SK-N-SH (cell line): ENCODE results near the gene SLC7A7. TPM values are rescaled to one million over a fixed set of nuclear protein-coding genes. Genes with fewer than 3 reads are reported as not detected.

Experiments
- CTCF ChIA-PET: fragments of 300-600, 350-600 bp; formaldehyde crosslinking; extraction: SDS; loops from one replicate; lab custom pipeline; 2021; lab: Yijun Ruan, JAX
- POLR2A ChIA-PET: fragments of 350-600 bp; sonication (Branson Sonifier 250); formaldehyde crosslinking; extraction: SDS; loops from one replicate; lab custom pipeline; 2020; ENCODE audit warnings: antibody characterized with exemption, inconsistent platforms; lab: Yijun Ruan, JAX
- DNase-seq: peaks from one replicate; pipeline ENCODE4 v3.0.0; 2012
- H2AFZ ChIP-seq: fragments of 200-600 bp; sonication (generic); 2 replicates; pipeline ENCODE4 v1.8.1; 2016; ENCODE audit warnings: antibody characterized with exemption, mild to moderate bottlenecking, low read depth
- H3F3A ChIP-seq: fragments of 200-600 bp; sonication (generic); replicated peaks from 2 replicates; pipeline ENCODE3; 2016; ENCODE audit warnings: antibody characterized with exemption, mild to moderate bottlenecking; ENCODE audit not compliant: insufficient read depth
- H3K27ac ChIP-seq, 2 experiments: fragments of 200-500 bp in 1 of 2; fragments of 200-600 bp in 1 of 2; sonication (Bioruptor generic) in 1 of 2; sonication (generic), shearing (Covaris generic) in 1 of 2; 2 replicates each; pipeline versions ENCODE4 v1.5.1 to v1.6.1; 2014 to 2016; ENCODE audit warnings: low read depth in 2 of 2, inconsistent platforms in 1 of 2, low read length in 1 of 2, mild to moderate bottlenecking in 1 of 2, mixed read lengths in 1 of 2
- H3K27me3 ChIP-seq: fragments of 200-600 bp; sonication (generic), shearing (Covaris generic); 2 replicates; pipeline ENCODE4 v1.6.1; 2016; ENCODE audit warnings: mixed run types; ENCODE audit not compliant: insufficient read depth
- H3K36me3 ChIP-seq, 2 experiments: fragments of 200-500 bp in 1 of 2; fragments of 200-600 bp in 1 of 2; sonication (Bioruptor generic) in 1 of 2; sonication (generic) in 1 of 2; replicated peaks in 1 of 2; 2 replicates each; pipeline versions ENCODE3 to v1.5.1; 2014 to 2016; ENCODE audit warnings: low read length in 1 of 2, mild to moderate bottlenecking in 1 of 2; ENCODE audit not compliant: insufficient read depth in 2 of 2, control insufficient read depth in 1 of 2
- H3K4me1 ChIP-seq, 2 experiments: fragments of 200-500 bp in 1 of 2; fragments of 200-600 bp in 1 of 2; sonication (Bioruptor generic) in 1 of 2; sonication (generic), shearing (Covaris generic) in 1 of 2; 2 replicates each; pipeline versions ENCODE4 v1.5.1 to v1.6.1; 2014 to 2016; ENCODE audit warnings: low read depth in 1 of 2, low read length in 1 of 2, mixed run types in 1 of 2; ENCODE audit not compliant: insufficient read depth in 2 of 2, control insufficient read depth in 1 of 2
- H3K4me2 ChIP-seq: fragments of 200-600 bp; sonication (generic), shearing (Covaris generic); 2 replicates; pipeline ENCODE4 v1.6.1; 2017; ENCODE audit warnings: mixed run types
- H3K4me3 ChIP-seq, 2 experiments: fragments of 200-500 bp in 1 of 2; fragments of 200-600 bp in 1 of 2; sonication (Bioruptor generic) in 1 of 2; sonication (generic), shearing (Covaris generic) in 1 of 2; 2 replicates each; pipeline versions ENCODE4 v1.5.1 to v1.8.1; 2014 to 2016; ENCODE audit warnings: low read depth in 2 of 2, inconsistent platforms in 1 of 2, low read length in 1 of 2, mild to moderate bottlenecking in 1 of 2, mixed read lengths in 1 of 2, moderate library complexity in 1 of 2
- H3K79me2 ChIP-seq: fragments of 200-600 bp; sonication (generic); 2 replicates; pipeline ENCODE4 v1.8.1; 2017; ENCODE audit warnings: mild to moderate bottlenecking; ENCODE audit not compliant: insufficient read depth
- H3K9ac ChIP-seq: fragments of 200-600 bp; sonication (generic); 2 replicates; pipeline ENCODE4 v1.6.1; 2017; ENCODE audit warnings: mixed run types
- H3K9me2 ChIP-seq: fragments of 200-600 bp; sonication (generic); 2 replicates; pipeline ENCODE4 v1.6.1; 2017; ENCODE audit warnings: mixed run types
- H3K9me3 ChIP-seq: fragments of 200-600 bp; sonication (generic); 2 replicates; pipeline ENCODE4 v1.6.1; 2017; ENCODE audit warnings: mixed run types, mild to moderate bottlenecking, moderate library complexity
- H4K20me1 ChIP-seq: fragments of 200-600 bp; sonication (generic); 2 replicates; pipeline ENCODE4 v1.6.1; 2017; ENCODE audit warnings: mild to moderate bottlenecking, mixed run types; ENCODE audit not compliant: insufficient read depth
- ELF1 ChIP-seq: IDR thresholded peaks from 2 replicates; pipeline ENCODE4 v1.4.0; 2012
- EP300 ChIP-seq, 2 experiments: IDR thresholded peaks; 2 replicates each; pipeline versions ENCODE4 v1.4.0 to v1.6.1; 2012; ENCODE audit warnings: borderline replicate concordance in 1 of 2, low read depth in 1 of 2, low read length in 1 of 2
- FOSL2 ChIP-seq: IDR thresholded peaks from 2 replicates; pipeline ENCODE4 v1.4.0; 2012; ENCODE audit warnings: low read depth, mild to moderate bottlenecking, moderate library complexity, borderline replicate concordance
- FOXJ3 ChIP-seq: sonication (generic); formaldehyde crosslinking; IDR thresholded peaks from 2 replicates; pipeline ENCODE4 v1.5.1; 2020; ENCODE audit warnings: mild to moderate bottlenecking, missing genetic modification reagents
- FOXM1 ChIP-seq: IDR thresholded peaks from 2 replicates; pipeline ENCODE4 v1.4.0; 2012; ENCODE audit warnings: low read depth, mild to moderate bottlenecking
- GATA2 ChIP-seq: sonication (generic); formaldehyde crosslinking; IDR thresholded peaks from 2 replicates; pipeline ENCODE4 v1.5.0; 2020; ENCODE audit warnings: mild to moderate bottlenecking, missing genetic modification reagents
- MEF2A ChIP-seq: IDR thresholded peaks from 2 replicates; pipeline ENCODE4 v1.4.0; 2012; ENCODE audit warnings: low read depth, borderline replicate concordance
- NRF1 ChIP-seq: IDR thresholded peaks from 2 replicates; pipeline ENCODE4 v1.6.1; 2012; ENCODE audit warnings: low read depth, mild to moderate bottlenecking, low read length
- RAD21 ChIP-seq: IDR thresholded peaks from 2 replicates; pipeline ENCODE4 v1.6.1; 2012; ENCODE audit warnings: mild to moderate bottlenecking, low read length
- WGBS: methylation state at CpG from one replicate; pipeline ENCODE4 v1.1.6; 2017; ENCODE audit warnings: low lambda C conversion rate; 5-methylcytosine and 5-hydroxymethylcytosine counted together
- polyA plus RNA-seq, 3 experiments: library from polyadenylated mRNA; depleted of rRNA; stranded (reverse); fragments of >200 nt; gene quantifications; 2 replicates each; pipeline ENCODE4 v1.2.3, GENCODE V29; 2012
- TF ChIP-seq, protein P1 (sequence below): fragments of 150-350 bp; IDR thresholded peaks from 2 replicates; pipeline ENCODE4 v1.6.1; 2017; ENCODE audit warnings: antibody characterized with exemption, low read length, low read depth, borderline replicate concordance
- TF ChIP-seq, protein P2 (sequence below): IDR thresholded peaks from 2 replicates; pipeline ENCODE4 v1.6.1; 2012; ENCODE audit warnings: mild to moderate bottlenecking, low read depth, low read length, moderate library complexity
- TF ChIP-seq, protein P3 (sequence below): IDR thresholded peaks from 2 replicates; pipeline ENCODE4 v1.4.0; 2012; ENCODE audit warnings: low read depth, borderline replicate concordance
- TF ChIP-seq, protein P4 (sequence below): fragments of 200-600 bp; sonication (generic); IDR thresholded peaks from 2 replicates; pipeline ENCODE4 v1.6.1; 2017; ENCODE audit warnings: antibody characterized with exemption, mild to moderate bottlenecking, moderate library complexity

The SLC7A7 gene
- polyA plus RNA-seq, 1 of the 3 experiments (the other 2 are of a cell fraction) = 0.30 TPM

DNA sequence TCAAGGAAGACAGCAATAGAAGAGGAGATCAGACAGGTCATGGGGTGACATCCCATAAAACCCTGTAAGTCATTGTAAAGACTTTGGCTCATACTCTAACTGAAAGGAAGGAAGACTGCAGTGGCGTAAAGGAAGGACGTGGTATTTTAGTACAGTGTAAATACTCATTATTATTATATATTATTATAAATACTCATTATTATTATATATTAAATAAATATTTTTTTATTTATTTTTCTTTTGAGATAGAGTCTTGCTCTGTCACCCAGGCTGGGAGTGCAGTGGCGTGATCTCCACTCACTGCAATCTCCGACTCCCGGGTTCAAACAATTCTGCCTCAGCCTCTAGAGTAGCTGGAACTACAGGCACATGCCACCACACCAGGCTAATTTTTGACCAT, 41.2 kb upstream of the SLC7A7 start:
- Histone ChIP-seq H3K4me2 (no peak overlapping the region), H3K9me3 (no peaks in the 10 kb centered on the region), H3K27me3 (no peaks in the 10 kb centered on the region), H3K4me3 (no peak overlapping the region), H3K36me3 (no peaks in the 10 kb centered on the region), H3K4me1 (peaks cover 3 to 6% of the 10 kb centered on the region in 2 experiments; a peak in 1 of 4 replicates), H3K27ac (no peak overlapping the region), H3K9ac (no peak overlapping the region), H3K79me2 (no peaks in the 10 kb centered on the region), H3K9me2 (no peaks in the 10 kb centered on the region), H4K20me1 (no peaks in the 10 kb centered on the region), H3F3A (peaks cover 2% of the 10 kb centered on the region), H2AFZ (no peak overlapping the region)
- ChIA-PET POLR2A (no interaction called here), CTCF (interaction anchor here (1.0 to 18.5 kb wide), 2 partner anchors 36 to 40 kb away, joined by 4 to 472 read pairs; partner anchors contain the start of genes MRPL52 and SLC7A7)
- WGBS = 92% methylated on average over 5 of the region's 5 CpGs
- no peak for TF ChIP-seq EP300 (IDR thresholded peaks at IDR 0.05; ENCODE audit: borderline replicate concordance in 1 of 2, low read depth in 1 of 2, low read length in 1 of 2)
- TF ChIP-seq, protein P1, sequence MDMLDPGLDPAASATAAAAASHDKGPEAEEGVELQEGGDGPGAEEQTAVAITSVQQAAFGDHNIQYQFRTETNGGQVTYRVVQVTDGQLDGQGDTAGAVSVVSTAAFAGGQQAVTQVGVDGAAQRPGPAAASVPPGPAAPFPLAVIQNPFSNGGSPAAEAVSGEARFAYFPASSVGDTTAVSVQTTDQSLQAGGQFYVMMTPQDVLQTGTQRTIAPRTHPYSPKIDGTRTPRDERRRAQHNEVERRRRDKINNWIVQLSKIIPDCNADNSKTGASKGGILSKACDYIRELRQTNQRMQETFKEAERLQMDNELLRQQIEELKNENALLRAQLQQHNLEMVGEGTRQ = no peak
- TF ChIP-seq FOXM1 = no peak
- TF ChIP-seq GATA2 (CRISPR knock-in tag) = no peak
- TF ChIP-seq, protein P2, sequence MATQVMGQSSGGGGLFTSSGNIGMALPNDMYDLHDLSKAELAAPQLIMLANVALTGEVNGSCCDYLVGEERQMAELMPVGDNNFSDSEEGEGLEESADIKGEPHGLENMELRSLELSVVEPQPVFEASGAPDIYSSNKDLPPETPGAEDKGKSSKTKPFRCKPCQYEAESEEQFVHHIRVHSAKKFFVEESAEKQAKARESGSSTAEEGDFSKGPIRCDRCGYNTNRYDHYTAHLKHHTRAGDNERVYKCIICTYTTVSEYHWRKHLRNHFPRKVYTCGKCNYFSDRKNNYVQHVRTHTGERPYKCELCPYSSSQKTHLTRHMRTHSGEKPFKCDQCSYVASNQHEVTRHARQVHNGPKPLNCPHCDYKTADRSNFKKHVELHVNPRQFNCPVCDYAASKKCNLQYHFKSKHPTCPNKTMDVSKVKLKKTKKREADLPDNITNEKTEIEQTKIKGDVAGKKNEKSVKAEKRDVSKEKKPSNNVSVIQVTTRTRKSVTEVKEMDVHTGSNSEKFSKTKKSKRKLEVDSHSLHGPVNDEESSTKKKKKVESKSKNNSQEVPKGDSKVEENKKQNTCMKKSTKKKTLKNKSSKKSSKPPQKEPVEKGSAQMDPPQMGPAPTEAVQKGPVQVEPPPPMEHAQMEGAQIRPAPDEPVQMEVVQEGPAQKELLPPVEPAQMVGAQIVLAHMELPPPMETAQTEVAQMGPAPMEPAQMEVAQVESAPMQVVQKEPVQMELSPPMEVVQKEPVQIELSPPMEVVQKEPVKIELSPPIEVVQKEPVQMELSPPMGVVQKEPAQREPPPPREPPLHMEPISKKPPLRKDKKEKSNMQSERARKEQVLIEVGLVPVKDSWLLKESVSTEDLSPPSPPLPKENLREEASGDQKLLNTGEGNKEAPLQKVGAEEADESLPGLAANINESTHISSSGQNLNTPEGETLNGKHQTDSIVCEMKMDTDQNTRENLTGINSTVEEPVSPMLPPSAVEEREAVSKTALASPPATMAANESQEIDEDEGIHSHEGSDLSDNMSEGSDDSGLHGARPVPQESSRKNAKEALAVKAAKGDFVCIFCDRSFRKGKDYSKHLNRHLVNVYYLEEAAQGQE = no peak
- TF ChIP-seq FOXJ3 (CRISPR knock-in tag) = no peak
- TF ChIP-seq, protein P3, sequence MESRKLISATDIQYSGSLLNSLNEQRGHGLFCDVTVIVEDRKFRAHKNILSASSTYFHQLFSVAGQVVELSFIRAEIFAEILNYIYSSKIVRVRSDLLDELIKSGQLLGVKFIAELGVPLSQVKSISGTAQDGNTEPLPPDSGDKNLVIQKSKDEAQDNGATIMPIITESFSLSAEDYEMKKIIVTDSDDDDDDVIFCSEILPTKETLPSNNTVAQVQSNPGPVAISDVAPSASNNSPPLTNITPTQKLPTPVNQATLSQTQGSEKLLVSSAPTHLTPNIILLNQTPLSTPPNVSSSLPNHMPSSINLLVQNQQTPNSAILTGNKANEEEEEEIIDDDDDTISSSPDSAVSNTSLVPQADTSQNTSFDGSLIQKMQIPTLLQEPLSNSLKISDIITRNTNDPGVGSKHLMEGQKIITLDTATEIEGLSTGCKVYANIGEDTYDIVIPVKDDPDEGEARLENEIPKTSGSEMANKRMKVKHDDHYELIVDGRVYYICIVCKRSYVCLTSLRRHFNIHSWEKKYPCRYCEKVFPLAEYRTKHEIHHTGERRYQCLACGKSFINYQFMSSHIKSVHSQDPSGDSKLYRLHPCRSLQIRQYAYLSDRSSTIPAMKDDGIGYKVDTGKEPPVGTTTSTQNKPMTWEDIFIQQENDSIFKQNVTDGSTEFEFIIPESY = no peak
- no peak for TF ChIP-seq NRF1
- TF ChIP-seq MEF2A = no peak
- TF ChIP-seq FOSL2 = no peak
- no peak for TF ChIP-seq RAD21
- no peak for TF ChIP-seq ELF1
- TF ChIP-seq, protein P4, sequence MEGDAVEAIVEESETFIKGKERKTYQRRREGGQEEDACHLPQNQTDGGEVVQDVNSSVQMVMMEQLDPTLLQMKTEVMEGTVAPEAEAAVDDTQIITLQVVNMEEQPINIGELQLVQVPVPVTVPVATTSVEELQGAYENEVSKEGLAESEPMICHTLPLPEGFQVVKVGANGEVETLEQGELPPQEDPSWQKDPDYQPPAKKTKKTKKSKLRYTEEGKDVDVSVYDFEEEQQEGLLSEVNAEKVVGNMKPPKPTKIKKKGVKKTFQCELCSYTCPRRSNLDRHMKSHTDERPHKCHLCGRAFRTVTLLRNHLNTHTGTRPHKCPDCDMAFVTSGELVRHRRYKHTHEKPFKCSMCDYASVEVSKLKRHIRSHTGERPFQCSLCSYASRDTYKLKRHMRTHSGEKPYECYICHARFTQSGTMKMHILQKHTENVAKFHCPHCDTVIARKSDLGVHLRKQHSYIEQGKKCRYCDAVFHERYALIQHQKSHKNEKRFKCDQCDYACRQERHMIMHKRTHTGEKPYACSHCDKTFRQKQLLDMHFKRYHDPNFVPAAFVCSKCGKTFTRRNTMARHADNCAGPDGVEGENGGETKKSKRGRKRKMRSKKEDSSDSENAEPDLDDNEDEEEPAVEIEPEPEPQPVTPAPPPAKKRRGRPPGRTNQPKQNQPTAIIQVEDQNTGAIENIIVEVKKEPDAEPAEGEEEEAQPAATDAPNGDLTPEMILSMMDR = no peak
- DNase-seq = no peak
